Measurements from ENCODE around the gene HPCAL1.
A peak's percentile ranks its signal among the peaks of the same experiment; 100 is the strongest.

Gene HPCAL1

DNA sequence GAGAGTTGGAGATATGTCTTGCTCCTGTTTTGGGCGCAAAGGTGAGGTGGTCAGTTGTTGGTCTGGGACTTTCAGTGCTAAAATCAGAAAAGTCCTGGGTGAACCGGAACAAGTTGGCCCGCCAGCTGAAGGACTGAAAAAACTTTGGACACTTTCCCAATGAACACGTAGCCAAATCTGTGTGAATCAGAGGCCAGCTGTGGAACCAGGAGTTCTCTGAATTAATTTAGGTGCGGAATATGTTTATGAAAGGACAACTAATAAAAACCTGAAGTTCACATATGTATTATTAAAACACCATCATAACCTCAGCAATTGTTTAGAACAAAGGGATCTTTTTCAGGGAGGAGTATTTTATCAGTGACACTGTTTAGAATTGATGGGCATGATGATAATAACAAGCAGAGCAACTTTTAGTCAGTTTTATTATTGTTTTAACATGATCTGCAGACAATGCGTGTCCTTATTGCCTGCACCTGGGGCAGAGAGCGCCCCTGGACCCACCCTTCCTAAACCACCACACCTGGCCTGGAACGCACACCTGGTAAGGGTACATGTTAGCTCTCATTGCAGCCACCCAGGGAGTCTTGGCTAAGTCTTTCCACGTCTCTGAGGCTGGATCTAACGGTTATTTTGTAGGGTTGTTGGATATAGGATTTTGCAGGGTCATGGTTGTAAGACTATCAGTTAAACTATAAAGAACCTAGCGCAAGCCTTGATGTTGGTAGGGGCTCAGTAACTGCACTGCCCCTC is 155.3 kb downstream of the HPCAL1 start:
- TF ChIP-seq, protein P1, sequence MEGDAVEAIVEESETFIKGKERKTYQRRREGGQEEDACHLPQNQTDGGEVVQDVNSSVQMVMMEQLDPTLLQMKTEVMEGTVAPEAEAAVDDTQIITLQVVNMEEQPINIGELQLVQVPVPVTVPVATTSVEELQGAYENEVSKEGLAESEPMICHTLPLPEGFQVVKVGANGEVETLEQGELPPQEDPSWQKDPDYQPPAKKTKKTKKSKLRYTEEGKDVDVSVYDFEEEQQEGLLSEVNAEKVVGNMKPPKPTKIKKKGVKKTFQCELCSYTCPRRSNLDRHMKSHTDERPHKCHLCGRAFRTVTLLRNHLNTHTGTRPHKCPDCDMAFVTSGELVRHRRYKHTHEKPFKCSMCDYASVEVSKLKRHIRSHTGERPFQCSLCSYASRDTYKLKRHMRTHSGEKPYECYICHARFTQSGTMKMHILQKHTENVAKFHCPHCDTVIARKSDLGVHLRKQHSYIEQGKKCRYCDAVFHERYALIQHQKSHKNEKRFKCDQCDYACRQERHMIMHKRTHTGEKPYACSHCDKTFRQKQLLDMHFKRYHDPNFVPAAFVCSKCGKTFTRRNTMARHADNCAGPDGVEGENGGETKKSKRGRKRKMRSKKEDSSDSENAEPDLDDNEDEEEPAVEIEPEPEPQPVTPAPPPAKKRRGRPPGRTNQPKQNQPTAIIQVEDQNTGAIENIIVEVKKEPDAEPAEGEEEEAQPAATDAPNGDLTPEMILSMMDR (IDR thresholded peaks at IDR 0.05; ENCODE audit: poor library complexity, severe bottlenecking): no peak
- no peak overlapping the region for H3K4me3 ChIP-seq (ENCODE audit: severe bottlenecking)
- ATAC-seq (ENCODE audit: low read depth): peak; percentile 40
- H3K9me3 ChIP-seq (ENCODE audit: severe bottlenecking): no peaks in the 10 kb centered on the region
- peak overlapping the region; percentile 50 for H3K27ac ChIP-seq (ENCODE audit: poor library complexity, severe bottlenecking)
- H3K4me1 ChIP-seq (ENCODE audit: insufficient read depth, poor library complexity, severe bottlenecking): peaks cover 27% of the 10 kb centered on the region
- no peaks in the 10 kb centered on the region for H3K27me3 ChIP-seq (ENCODE audit: insufficient read depth, poor library complexity, severe bottlenecking)
- no peaks in the 10 kb centered on the region for H3K36me3 ChIP-seq (ENCODE audit: low read depth)
- no peak for DNase-seq (ENCODE audit: low spot score)

DNA sequence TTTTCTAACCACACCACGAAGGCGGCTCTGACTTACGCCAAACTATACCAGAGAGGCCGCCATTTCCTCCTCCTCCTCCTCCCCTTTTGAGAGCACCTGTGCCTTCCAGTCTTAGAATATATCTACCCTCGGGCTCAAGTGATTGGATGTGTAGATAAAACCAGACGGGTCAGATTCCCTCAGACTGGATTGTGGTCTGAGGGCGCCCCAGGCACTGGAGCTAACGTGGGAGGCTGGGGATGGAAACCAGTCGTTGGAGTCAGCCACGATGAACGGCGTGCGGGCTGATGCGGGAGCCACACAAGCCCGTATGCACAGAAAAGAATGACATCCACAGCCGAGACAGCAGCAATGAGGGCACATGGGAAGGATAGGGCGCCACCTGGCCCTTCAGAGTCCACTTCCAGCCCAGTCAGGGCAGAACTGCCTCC is 157.7 kb downstream of the HPCAL1 start:
- Histone ChIP-seq H3K4me1 (ENCODE audit: insufficient read depth, poor library complexity, severe bottlenecking) (peaks cover 14% of the 10 kb centered on the region), H3K27me3 (ENCODE audit: insufficient read depth, poor library complexity, severe bottlenecking) (no peaks in the 10 kb centered on the region), H3K27ac (ENCODE audit: poor library complexity, severe bottlenecking) (no peak overlapping the region), H3K36me3 (ENCODE audit: low read depth) (no peaks in the 10 kb centered on the region), H3K4me3 (ENCODE audit: severe bottlenecking) (no peak overlapping the region), H3K9me3 (ENCODE audit: severe bottlenecking) (no peaks in the 10 kb centered on the region)
- TF ChIP-seq, protein P1 (IDR thresholded peaks at IDR 0.05; ENCODE audit: poor library complexity, severe bottlenecking): no peak
- no peak for ATAC-seq (ENCODE audit: low read depth)
- DNase-seq (ENCODE audit: low spot score): no peak

DNA sequence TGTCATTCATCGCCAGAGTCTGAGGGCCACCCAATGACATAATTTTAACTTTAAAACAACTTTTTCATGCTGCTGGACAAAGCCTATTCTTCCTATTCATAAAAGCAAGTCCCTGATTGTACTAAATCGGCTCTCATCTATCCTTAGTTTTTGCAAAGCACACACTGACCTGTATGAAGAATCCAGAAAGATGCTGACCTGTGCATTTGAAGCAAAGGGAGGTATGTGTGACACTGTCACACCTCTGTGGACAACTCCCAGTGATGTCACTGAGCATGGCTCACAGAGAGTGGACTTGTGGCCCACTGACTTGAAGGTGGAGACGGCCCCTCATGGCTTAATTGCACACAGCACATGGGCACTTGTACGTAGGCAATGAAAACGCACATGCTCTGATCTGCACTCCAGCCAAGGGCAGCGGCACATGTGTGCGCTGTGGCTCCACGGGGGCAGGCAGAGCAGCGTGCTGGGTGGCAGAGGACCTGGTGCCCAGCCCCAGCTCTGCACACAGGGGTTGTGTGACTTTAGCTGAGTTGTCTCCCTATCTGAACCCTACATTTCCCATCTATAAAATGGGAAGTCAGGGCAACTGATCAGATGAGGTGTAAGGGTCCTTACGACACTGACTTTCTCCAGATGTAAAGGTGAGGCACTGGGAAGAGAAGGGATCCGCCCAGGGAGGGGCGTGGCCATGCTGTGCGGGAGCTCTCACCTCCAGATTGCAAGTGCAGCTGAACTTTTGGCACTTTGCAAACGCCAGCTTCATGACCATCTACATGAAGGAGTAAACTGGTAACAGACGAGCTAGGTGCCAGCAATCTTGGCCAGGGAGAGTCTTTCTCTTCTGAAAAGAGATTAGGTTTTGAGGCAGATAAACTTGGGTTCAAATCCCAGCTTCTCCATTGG is 159.7 kb downstream of the HPCAL1 start:
- Histone ChIP-seq H3K27ac (ENCODE audit: poor library complexity, severe bottlenecking) (no peak overlapping the region), H3K36me3 (ENCODE audit: low read depth) (no peaks in the 10 kb centered on the region), H3K9me3 (ENCODE audit: severe bottlenecking) (no peaks in the 10 kb centered on the region), H3K4me1 (ENCODE audit: insufficient read depth, poor library complexity, severe bottlenecking) (peaks cover 12% of the 10 kb centered on the region), H3K27me3 (ENCODE audit: insufficient read depth, poor library complexity, severe bottlenecking) (no peaks in the 10 kb centered on the region), H3K4me3 (ENCODE audit: severe bottlenecking) (no peak overlapping the region)
- DNase-seq (ENCODE audit: low spot score): no peak
- ATAC-seq (ENCODE audit: low read depth): no peak
- TF ChIP-seq, protein P1 (IDR thresholded peaks at IDR 0.05; ENCODE audit: poor library complexity, severe bottlenecking): no peak

DNA sequence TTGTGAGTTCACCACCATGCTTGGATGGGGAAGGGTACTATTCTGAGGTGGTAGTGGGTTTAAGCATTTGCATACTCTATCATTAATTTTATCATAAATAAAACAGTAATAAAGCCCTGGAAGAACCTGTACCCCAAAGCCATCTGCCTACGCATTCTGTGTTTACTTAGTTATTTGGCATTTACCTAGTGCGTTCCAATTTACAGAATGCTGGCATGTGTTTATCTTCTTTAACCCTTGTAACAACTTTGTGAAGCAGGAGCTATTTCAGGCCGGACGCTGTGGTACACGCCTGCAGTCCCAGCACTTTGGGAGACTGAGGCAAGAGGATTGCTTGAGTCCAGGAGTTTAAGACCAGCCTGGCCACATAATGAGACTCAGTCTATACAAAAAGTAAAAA is 163.2 kb downstream of the HPCAL1 start:
- Histone ChIP-seq H3K27ac (ENCODE audit: poor library complexity, severe bottlenecking) (no peak overlapping the region), H3K4me3 (ENCODE audit: severe bottlenecking) (no peak overlapping the region), H3K36me3 (ENCODE audit: low read depth) (no peaks in the 10 kb centered on the region), H3K4me1 (ENCODE audit: insufficient read depth, poor library complexity, severe bottlenecking) (no peaks in the 10 kb centered on the region), H3K9me3 (ENCODE audit: severe bottlenecking) (no peaks in the 10 kb centered on the region), H3K27me3 (ENCODE audit: insufficient read depth, poor library complexity, severe bottlenecking) (no peaks in the 10 kb centered on the region)
- DNase-seq (ENCODE audit: low spot score) (no peak), ATAC-seq (ENCODE audit: low read depth) (no peak)
- TF ChIP-seq, protein P1 (IDR thresholded peaks at IDR 0.05; ENCODE audit: poor library complexity, severe bottlenecking): no peak
